ENCODE data around the gene ZP3.
"Not testable (repeated sequence)": the region's sequence is repeated elsewhere in the genome, so short reads cannot be mapped to it uniquely, and the experiment has no call there.

Gene ZP3

DNA sequence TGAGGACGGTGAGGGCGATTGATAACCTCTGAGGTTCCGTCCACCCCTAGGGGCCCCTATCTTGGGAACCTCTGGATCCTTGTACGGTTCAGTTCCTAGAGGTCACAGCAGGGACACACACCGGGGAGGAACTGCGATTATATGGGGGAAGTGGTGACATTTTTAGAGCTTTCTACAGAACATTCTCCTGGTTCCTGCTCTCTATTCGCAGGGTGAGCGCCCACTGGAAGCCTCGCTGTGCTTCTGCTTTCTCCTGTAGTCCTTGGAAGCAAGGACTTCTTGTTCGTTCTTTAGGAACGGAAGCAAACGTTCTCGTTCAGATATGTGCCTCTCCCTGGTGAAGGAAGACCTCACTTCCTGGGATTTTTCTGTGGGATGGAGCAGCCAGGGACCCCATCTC, 63.2 kb downstream of the ZP3 start:
- FAIRE-seq, result not testable (repeated sequence)
